Hepatocyte (in vitro differentiated cells): Measurements from ENCODE around the gene CLK4. TPM values are rescaled to one million over a fixed set of nuclear protein-coding genes. Genes with fewer than 3 reads are reported as not detected.

Experiments
- DNase-seq: peaks from one replicate; pipeline ENCODE4 v3.0.0-alpha.2; 2016; ENCODE audit warnings: low spot score
- H2AFZ ChIP-seq: fragments of 200-600 bp; sonication (generic); 2 replicates; pipeline ENCODE4 v1.6.0; 2016; ENCODE audit warnings: antibody characterized with exemption, mild to moderate bottlenecking
- H3K27ac ChIP-seq: fragments of 200-600 bp; sonication (generic); 2 replicates; pipeline ENCODE4 v1.5.1; 2016; ENCODE audit warnings: mild to moderate bottlenecking
- H3K27me3 ChIP-seq: fragments of 200-600 bp; sonication (generic); 2 replicates; pipeline ENCODE4 v1.6.1; 2016
- H3K36me3 ChIP-seq: fragments of 200-600 bp; sonication (generic); replicated peaks from 2 replicates; pipeline ENCODE4 v1.5.1; 2016; ENCODE audit warnings: low read depth; ENCODE audit not compliant: insufficient read depth
- H3K4me1 ChIP-seq: fragments of 200-600 bp; sonication (generic); 2 replicates; pipeline ENCODE4 v1.5.1; 2016; ENCODE audit warnings: mild to moderate bottlenecking, moderate library complexity; ENCODE audit not compliant: insufficient read depth
- H3K4me2 ChIP-seq: fragments of 200-600 bp; sonication (generic); 2 replicates; pipeline ENCODE4 v1.6.0; 2016
- H3K4me3 ChIP-seq: fragments of 200-600 bp; sonication (generic); 2 replicates; pipeline ENCODE4 v1.5.1; 2016; ENCODE audit warnings: mild to moderate bottlenecking
- H3K79me2 ChIP-seq: fragments of 200-600 bp; sonication (generic); 2 replicates; pipeline ENCODE4 v1.6.0; 2017; ENCODE audit warnings: mild to moderate bottlenecking
- H3K9me2 ChIP-seq: fragments of 200-600 bp; sonication (generic); replicated peaks from 2 replicates; pipeline ENCODE4 v1.6.0; 2017; ENCODE audit warnings: mild to moderate bottlenecking; ENCODE audit not compliant: insufficient read depth
- H3K9me3 ChIP-seq: fragments of 200-600 bp; sonication (generic); 2 replicates; pipeline ENCODE4 v1.5.1; 2016; ENCODE audit warnings: low read depth, mild to moderate bottlenecking
- H4K20me1 ChIP-seq: fragments of 200-600 bp; sonication (generic); 2 replicates; pipeline ENCODE4 v1.6.0; 2016; ENCODE audit warnings: mild to moderate bottlenecking; ENCODE audit not compliant: insufficient read depth, poor library complexity, severe bottlenecking
- EZH2 ChIP-seq: fragments of 200-600 bp; sonication (generic); IDR thresholded peaks from 2 replicates; pipeline ENCODE4 v1.6.1; 2016; ENCODE audit warnings: antibody characterized with exemption, mild to moderate bottlenecking, borderline replicate concordance
- EZH2phosphoT487 ChIP-seq: fragments of 200-600 bp; sonication (generic); IDR thresholded peaks from one replicate; pipeline ENCODE4 v1.6.1; 2018; ENCODE audit warnings: antibody characterized with exemption, mild to moderate bottlenecking, low read depth, moderate library complexity; ENCODE audit not compliant: unreplicated experiment, severe bottlenecking
- WGBS: methylation state at CpG from one replicate; pipeline ENCODE4 v1.1.6; 2016; ENCODE audit warnings: low lambda C conversion rate; ENCODE audit errors: missing lambda C conversion rate; 5-methylcytosine and 5-hydroxymethylcytosine counted together
- polyA plus RNA-seq: library from polyadenylated mRNA; unstranded; fragments of >200 nt; fragmentation: Nextera tagmentation; extraction: Ambion mirVana; gene quantifications from 2 replicates; pipeline ENCODE4 v1.2.1, GENCODE V29; 2016
- total RNA-seq: library from RNA; depleted of rRNA; stranded (reverse); fragments of >200 nt; gene quantifications from 2 replicates; pipeline ENCODE4 v1.2.3, GENCODE V29; 2014
- TF ChIP-seq, protein P1 (sequence below): fragments of 200-600 bp; sonication (generic); IDR thresholded peaks from 2 replicates; pipeline ENCODE4 v1.5.1; 2016; ENCODE audit warnings: antibody characterized with exemption, mild to moderate bottlenecking; ENCODE audit not compliant: poor library complexity

CLK4 gene
- total and polyA plus RNA-seq, 2 experiments from 2014 or later: 17.9 to 28.4 TPM

- no peaks in the 10 kb centered on the region for H3K9me2 ChIP-seq
- H3K36me3 ChIP-seq: no peaks in the 10 kb centered on the region
- TF ChIP-seq, protein P1, sequence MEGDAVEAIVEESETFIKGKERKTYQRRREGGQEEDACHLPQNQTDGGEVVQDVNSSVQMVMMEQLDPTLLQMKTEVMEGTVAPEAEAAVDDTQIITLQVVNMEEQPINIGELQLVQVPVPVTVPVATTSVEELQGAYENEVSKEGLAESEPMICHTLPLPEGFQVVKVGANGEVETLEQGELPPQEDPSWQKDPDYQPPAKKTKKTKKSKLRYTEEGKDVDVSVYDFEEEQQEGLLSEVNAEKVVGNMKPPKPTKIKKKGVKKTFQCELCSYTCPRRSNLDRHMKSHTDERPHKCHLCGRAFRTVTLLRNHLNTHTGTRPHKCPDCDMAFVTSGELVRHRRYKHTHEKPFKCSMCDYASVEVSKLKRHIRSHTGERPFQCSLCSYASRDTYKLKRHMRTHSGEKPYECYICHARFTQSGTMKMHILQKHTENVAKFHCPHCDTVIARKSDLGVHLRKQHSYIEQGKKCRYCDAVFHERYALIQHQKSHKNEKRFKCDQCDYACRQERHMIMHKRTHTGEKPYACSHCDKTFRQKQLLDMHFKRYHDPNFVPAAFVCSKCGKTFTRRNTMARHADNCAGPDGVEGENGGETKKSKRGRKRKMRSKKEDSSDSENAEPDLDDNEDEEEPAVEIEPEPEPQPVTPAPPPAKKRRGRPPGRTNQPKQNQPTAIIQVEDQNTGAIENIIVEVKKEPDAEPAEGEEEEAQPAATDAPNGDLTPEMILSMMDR: no peak
- no peak for TF ChIP-seq EZH2
- TF ChIP-seq EZH2phosphoT487: no peak
- no peak overlapping the region for H3K27ac ChIP-seq
- no peaks in the 10 kb centered on the region for H3K79me2 ChIP-seq
- H3K27me3 ChIP-seq: no peaks in the 10 kb centered on the region
- 87% methylated on average over 2 of the region's 2 CpGs for WGBS
- no peak overlapping the region for H2AFZ ChIP-seq
- H3K9me3 ChIP-seq: no peaks in the 10 kb centered on the region
- H4K20me1 ChIP-seq: no peaks in the 10 kb centered on the region
- H3K4me2 ChIP-seq: no peak overlapping the region
- no peaks in the 10 kb centered on the region for H3K4me1 ChIP-seq
- no peak overlapping the region for H3K4me3 ChIP-seq
- DNase-seq: no peak
Observed at GRCh38 chr5:178602752-178603151, 24.1 kb downstream of the CLK4 start.

GRCh38 chr5:178595750-178596149 lies 31.1 kb downstream of the CLK4 start:
- WGBS: 100% methylated on average over 2 of the region's 2 CpGs

DNA sequence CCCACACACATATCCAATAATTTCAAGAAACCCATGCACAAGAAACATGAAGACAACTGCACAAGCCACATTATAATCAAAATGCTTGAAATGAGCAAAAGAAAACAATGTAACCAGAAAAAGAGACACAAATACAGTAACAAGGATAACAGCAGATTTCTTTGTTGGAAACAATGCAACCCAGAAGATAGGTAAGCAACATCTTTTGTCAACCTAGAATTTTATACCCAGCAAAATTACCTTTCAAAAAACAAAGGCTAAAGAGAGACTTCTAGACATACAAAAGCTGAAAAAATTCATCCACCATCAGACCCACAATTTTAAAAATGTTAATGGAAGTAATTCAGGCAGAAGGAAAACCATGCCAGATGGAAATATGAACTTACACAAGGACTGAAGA lies 31.7 kb downstream of the CLK4 start:
- Histone ChIP-seq H3K27me3 (no peaks in the 10 kb centered on the region), H3K36me3 (no peaks in the 10 kb centered on the region), H3K4me3 (no peak overlapping the region), H4K20me1 (no peaks in the 10 kb centered on the region), H3K79me2 (no peaks in the 10 kb centered on the region), H3K27ac (no peak overlapping the region), H3K9me3 (peaks cover 17% of the 10 kb centered on the region), H3K4me2 (no peak overlapping the region), H3K9me2 (no peaks in the 10 kb centered on the region), H2AFZ (no peak overlapping the region), H3K4me1 (peaks cover 4% of the 10 kb centered on the region)
- TF ChIP-seq EZH2phosphoT487 (no peak), EZH2 (no peak)
- TF ChIP-seq, protein P1: no peak
- DNase-seq: no peak

More at GRCh38 chr5:178595750-178596149, 31.1 kb downstream of the CLK4 start:
- Histone ChIP-seq H4K20me1 (no peaks in the 10 kb centered on the region), H3K36me3 (no peaks in the 10 kb centered on the region), H3K79me2 (no peaks in the 10 kb centered on the region), H2AFZ (no peak overlapping the region), H3K27ac (no peak overlapping the region), H3K9me2 (no peaks in the 10 kb centered on the region), H3K9me3 (peaks cover 17% of the 10 kb centered on the region), H3K4me3 (no peak overlapping the region), H3K4me1 (no peaks in the 10 kb centered on the region), H3K4me2 (no peak overlapping the region), H3K27me3 (no peaks in the 10 kb centered on the region)
- DNase-seq: no peak
- TF ChIP-seq EZH2 (no peak), EZH2phosphoT487 (no peak)
- TF ChIP-seq, protein P1: no peak

- WGBS: 48% methylated on average over 9 of the region's 9 CpGs
- Histone ChIP-seq H3K27ac (no peak overlapping the region), H3K36me3 (no peaks in the 10 kb centered on the region), H3K9me3 (peaks cover 12% of the 10 kb centered on the region), H3K79me2 (no peaks in the 10 kb centered on the region), H2AFZ (no peak overlapping the region), H3K4me1 (peaks cover 10% of the 10 kb centered on the region), H3K4me3 (no peak overlapping the region), H3K9me2 (no peaks in the 10 kb centered on the region), H3K4me2 (peak overlapping the region; percentile 99), H4K20me1 (no peaks in the 10 kb centered on the region), H3K27me3 (peaks cover 32% of the 10 kb centered on the region)
- TF ChIP-seq EZH2 (no peak), EZH2phosphoT487 (no peak)
- TF ChIP-seq, protein P1: no peak
- DNase-seq: no peak
Observed at GRCh38 chr5:178590924-178591423, 35.9 kb downstream of the CLK4 start.
